DMS79 (cell line): ENCODE measurements around the gene CEP76.
A peak's percentile ranks its signal among the peaks of the same experiment; 100 is the strongest.

Source experiments
- DNase-seq: peaks from one replicate; lab custom pipeline; 2025; lab: John Stamatoyannopoulos, UW

CEP76 gene

DNA sequence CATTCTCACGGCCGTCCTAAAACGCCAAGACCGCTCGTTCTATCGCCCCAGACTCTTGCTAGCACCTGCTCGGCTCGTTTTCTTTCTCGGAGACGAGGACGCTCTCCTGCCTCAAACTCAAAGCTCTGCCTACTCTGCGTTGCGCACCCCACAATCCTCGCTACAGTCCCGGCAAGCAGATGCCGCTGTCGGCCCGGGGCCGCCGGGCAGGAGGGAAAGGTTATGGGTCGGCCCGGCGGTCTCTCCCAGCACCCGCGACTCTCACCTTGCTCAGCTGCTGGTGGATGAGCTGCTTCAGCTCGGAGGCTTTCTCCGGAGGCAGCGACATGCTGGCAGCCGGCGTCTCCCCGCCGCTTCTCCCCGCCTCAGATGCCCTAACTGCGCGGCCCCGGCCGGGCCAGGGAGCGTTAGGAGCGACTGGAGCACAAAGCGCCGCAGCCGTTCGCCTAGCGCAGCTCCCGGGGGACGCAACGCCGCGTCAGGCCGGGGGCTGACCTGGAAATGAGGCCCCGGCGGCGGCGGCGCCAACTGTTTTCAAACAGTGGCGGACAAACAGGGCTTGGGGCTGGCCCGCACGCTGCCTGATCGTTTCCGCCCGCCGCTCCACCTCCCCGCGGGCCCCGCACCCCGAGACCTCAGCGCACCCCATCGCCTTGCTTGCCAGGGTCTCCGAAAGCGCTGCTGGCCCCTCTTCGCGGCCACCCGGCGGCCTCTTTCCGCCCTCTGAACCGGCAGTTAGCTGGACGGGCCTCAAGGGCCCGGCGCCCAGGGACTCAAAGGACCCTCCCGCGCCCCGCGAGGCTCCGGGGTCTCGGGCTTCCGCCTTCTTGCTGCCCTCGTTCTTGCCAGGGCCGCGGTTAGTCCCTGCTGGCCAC is at the start of gene CEP76, which contains the start of gene PSMG2:
Gene CEP76 (minus strand): TSS at position 503 of the 875 bp plus-strand sequence. CDS start 175 bp downstream, at position 328.
Gene PSMG2 (plus strand): TSS at position 822 of the 875 bp plus-strand sequence. CDS start 66 bp downstream, outside the sequence.
- DNase-seq: peak; percentile 72

- DNase-seq: no peak
Observed at GRCh38 chr18:12751891-12752290, 49.4 kb upstream of the CEP76 start.

DNA sequence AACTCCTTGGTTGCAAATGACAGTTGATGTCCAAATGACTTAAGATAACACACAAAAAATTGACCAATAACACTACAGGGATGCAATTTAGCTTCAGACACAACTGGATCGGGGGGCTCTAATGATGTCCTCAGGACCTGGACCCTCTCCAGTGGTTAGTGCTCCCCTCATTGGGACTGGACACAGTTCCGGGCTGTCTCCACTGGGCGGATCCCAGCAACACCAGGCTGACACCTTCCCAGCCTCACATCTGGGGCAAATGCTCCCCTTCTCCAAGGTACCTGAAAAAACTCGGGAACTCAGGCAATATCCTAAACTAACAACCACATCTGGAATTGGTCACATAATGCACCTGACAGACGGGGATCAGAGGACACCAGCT is 49.0 kb upstream of the CEP76 start:
- no peak for DNase-seq

- no peak for DNase-seq
Observed at GRCh38 chr18:12750715-12751502, 48.4 kb upstream of the CEP76 start.

- peak; percentile 38 for DNase-seq
Observed at GRCh38 chr18:12750076-12750714, 47.7 kb upstream of the CEP76 start.

- DNase-seq: no peak
Observed at GRCh38 chr18:12749121-12749520, 46.6 kb upstream of the CEP76 start.

DNA sequence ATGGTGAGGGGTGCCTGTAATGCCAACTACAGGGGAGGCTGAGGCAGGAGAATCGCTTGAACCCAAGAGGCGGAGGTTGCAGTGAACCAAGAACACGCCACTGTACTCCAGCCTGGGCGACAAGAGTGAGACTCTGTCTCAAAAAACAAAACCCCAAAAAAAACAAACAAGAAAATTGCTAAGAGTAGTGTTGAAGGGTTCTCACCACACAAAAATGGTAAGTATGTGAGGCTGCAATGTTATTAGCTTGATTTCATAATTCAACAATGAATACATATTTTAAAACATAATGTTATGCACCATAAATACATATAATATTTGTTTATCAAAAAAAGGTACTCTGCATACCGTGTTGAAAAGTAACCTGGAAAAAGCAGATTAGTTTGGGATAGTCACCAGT is 46.1 kb upstream of the CEP76 start:
- DNase-seq: no peak

- DNase-seq: no peak
Observed at GRCh38 chr18:12747530-12748315, 45.2 kb upstream of the CEP76 start.

- DNase-seq: no peak
Observed at GRCh38 chr18:12745095-12745795, 42.7 kb upstream of the CEP76 start.

DNA sequence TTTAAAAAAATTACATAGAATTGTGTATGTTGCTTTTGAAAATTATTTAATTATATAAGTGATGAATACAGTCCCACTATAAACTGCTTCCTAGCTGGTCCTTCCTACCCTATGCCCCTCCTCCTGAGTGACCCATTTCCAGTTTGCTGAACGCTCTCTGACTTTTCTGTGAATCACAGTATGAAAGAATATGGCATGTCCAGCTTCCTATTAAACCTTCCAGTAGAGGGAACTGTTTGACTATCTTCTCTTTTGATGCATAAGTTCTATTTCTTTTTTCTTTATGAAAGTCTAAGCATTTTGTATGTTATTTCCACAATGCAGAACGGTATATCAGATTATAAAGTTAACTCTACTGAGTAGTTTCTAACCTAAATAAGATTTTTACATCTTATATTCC is 41.6 kb upstream of the CEP76 start:
- no peak for DNase-seq

DNA sequence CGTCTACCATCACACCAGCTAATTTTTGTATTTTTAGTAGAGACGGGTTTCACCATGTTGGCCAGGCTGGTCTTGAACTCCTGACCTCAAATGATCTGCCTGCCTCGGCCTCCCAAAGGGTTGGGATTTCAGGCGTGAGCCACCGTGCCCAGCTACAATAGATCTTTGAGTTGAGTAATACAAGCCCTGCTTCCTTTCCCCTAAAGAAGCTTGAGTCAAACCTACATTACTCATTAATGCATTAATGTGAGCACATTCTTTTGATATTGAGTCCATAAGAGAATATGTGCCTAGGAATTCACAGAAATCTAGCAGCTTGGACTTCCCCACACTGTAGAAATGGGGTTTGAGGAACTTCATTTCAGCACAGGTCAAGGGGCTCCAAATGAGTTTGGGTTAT is 39.9 kb upstream of the CEP76 start:
- no peak for DNase-seq

GRCh38 chr18:12741351-12741750 is 38.8 kb upstream of the CEP76 start:
- DNase-seq: peak; percentile 20

DNA sequence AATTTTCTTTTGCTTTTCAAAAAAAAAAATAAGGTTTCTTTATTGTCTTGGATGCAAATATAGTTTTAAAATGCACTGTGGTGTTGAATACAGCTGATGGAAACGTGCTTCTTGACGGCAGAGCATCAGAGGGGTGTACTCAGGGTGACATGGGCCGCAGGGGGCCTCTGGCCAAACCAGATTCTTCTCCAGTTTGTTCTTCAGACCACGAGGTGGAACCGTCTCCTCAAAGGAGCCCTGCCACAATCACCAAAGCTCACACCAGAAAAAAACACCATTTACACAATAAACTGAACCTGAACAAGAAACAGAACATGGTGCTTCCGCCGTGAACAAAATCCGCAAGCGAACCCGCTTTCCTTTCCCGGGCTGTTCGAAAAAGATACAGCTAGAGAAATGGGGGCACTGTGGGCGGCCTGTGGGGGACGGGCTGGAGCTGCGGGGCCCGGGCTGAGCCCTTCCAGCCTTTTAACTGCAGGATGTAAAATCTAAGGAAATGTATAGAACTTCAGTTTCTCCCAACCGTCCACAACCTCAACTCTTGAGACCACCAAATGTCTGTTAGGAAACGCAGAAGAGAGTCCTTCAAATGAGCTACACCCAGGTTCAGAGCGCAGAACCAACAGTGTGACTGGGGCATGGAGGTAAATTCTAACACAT is 34.9 kb upstream of the CEP76 start:
- DNase-seq: no peak

GRCh38 chr18:12726774-12727550 is 24.4 kb upstream of the CEP76 start:
- DNase-seq: peak; percentile 42

GRCh38 chr18:12726331-12726730 is 23.8 kb upstream of the CEP76 start:
- DNase-seq: no peak

DNA sequence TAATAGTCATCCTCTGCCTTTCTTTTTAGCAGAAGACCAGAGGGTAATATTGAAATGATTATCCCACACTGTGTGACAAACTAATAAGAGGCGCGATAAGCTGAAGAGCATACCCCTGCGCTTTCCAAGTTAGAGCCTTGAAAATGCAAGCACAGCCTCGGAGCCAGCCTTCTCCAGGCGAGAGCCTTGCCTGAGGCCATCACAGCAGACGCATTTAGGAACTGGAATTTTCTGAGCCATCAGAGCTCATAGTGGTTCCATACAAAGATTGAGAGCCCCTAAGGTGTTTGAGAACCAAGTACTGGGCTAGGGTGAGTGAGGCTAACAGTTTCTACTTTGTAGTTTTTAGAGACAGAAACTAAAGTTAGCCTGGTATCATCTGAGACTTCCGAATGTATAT is 20.2 kb upstream of the CEP76 start:
- no peak for DNase-seq

DNA sequence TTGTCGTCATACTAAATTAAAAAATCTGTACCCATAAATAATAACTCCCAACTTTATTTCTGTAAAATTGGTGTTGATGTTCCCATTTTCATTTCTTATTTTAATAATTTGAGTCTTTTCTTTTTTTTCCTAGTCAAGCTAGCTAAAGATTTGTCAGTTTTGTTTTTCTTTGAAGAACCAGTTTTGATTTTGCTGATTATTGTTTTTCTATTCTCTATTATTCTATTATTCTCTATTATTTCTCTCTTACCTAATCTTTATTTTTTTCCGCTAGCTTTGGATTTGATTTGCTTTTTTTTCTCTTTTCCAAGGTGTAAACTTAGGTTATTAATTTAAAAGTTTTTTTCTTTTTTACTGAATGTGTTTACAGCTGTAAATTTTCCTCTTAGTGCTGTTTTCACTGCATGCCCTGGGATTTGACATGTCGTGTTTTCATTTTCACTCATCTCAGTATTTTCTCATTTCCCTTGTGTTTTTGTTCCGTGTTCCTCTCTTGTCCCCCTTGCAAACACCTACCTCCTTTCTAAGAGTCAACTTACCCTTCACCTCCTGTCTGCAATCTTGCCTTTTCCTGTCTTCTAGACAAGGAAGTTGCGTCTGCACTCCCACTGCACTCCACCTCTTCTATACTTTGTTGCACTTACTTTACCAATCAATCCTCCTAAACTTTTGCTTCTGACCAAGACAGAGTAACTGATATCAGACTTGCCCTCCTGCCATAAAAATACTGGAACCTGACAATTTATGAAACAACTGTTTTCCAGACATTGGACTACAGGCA is 19.2 kb upstream of the CEP76 start:
- DNase-seq: no peak

- DNase-seq: no peak
Observed at GRCh38 chr18:12711446-12711845, 8.9 kb upstream of the CEP76 start.

- peak; percentile 22 for DNase-seq
Observed at GRCh38 chr18:12703664-12704063, 1.1 kb upstream of the CEP76 start.
